IPS DF 6.9 (cell line): Measurements from ENCODE around the gene TRABD2B.

ENCODE experiments used
- DNase-seq: peaks from one replicate; pipeline ENCODE4 v3.0.0-alpha.2; 2013; ENCODE audit warnings: low read depth, low spot score
- H3K27ac ChIP-seq: one replicate; pipeline ENCODE4 v1.5.1; 2013; ENCODE audit warnings: low read length, control low read depth
- H3K27me3 ChIP-seq: 2 replicates; pipeline ENCODE4 v1.6.1; 2013; ENCODE audit warnings: mild to moderate bottlenecking, low read length; ENCODE audit not compliant: control insufficient read depth, insufficient read depth
- H3K36me3 ChIP-seq: 2 replicates; pipeline ENCODE4 v1.6.1; 2013; ENCODE audit warnings: low read length; ENCODE audit not compliant: control insufficient read depth, insufficient read depth
- H3K4me1 ChIP-seq: 2 replicates; pipeline ENCODE4 v1.6.1; 2013; ENCODE audit warnings: low read length; ENCODE audit not compliant: control insufficient read depth, insufficient read depth
- H3K4me3 ChIP-seq: 2 replicates; pipeline ENCODE4 v1.5.1; 2013; ENCODE audit warnings: mild to moderate bottlenecking, low read length
- H3K9me3 ChIP-seq: 2 replicates; pipeline ENCODE4 v1.6.1; 2013; ENCODE audit warnings: low read length, inconsistent platforms; ENCODE audit not compliant: control insufficient read depth, insufficient read depth
- WGBS: extraction: QIAGEN DNeasy Blood & Tissue Kit; methylation state at CpG from one replicate; pipeline ENCODE4 v1.1.7; 2013; ENCODE audit warnings: mixed read lengths, missing lambda C conversion rate; ENCODE audit not compliant: insufficient read length, insufficient coverage; 5-methylcytosine and 5-hydroxymethylcytosine counted together

The TRABD2B gene

GRCh38 chr1:47881505-47882442 lies 115.4 kb downstream of the TRABD2B start:
- Histone ChIP-seq H3K4me3 (no peak overlapping the region), H3K9me3 (no peaks in the 10 kb centered on the region), H3K4me1 (no peaks in the 10 kb centered on the region), H3K27me3 (no peaks in the 10 kb centered on the region), H3K36me3 (no peaks in the 10 kb centered on the region), H3K27ac (no peak overlapping the region)
- DNase-seq = no peak
- no CpG with 5 or more reads among the region's 17 CpGs for WGBS

DNA sequence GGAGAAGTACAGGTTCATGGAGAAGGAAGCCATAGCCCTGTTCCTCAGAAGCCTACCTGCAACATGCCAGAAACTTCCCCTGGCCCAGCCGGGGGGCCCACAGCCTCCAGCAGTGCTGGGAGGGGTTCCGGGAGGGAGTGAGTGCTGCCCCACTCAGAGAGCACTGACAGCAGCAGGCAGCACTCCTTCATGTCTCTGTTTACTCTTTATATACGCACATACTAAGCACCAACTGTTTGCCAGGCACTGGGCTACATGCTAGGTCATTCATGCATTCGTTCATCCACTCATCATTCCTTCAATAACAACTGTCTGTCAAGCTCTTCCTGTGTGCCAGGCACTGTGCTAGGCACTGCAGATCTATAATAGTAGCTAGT lies 120.6 kb downstream of the TRABD2B start:
- DNase-seq = no peak
- no CpG with 5 or more reads among the region's 4 CpGs for WGBS
- H3K27ac ChIP-seq = no peak overlapping the region
- no peaks in the 10 kb centered on the region for H3K36me3 ChIP-seq
- no peaks in the 10 kb centered on the region for H3K27me3 ChIP-seq
- no peaks in the 10 kb centered on the region for H3K4me1 ChIP-seq
- no peaks in the 10 kb centered on the region for H3K9me3 ChIP-seq
- H3K4me3 ChIP-seq = no peak overlapping the region

DNA sequence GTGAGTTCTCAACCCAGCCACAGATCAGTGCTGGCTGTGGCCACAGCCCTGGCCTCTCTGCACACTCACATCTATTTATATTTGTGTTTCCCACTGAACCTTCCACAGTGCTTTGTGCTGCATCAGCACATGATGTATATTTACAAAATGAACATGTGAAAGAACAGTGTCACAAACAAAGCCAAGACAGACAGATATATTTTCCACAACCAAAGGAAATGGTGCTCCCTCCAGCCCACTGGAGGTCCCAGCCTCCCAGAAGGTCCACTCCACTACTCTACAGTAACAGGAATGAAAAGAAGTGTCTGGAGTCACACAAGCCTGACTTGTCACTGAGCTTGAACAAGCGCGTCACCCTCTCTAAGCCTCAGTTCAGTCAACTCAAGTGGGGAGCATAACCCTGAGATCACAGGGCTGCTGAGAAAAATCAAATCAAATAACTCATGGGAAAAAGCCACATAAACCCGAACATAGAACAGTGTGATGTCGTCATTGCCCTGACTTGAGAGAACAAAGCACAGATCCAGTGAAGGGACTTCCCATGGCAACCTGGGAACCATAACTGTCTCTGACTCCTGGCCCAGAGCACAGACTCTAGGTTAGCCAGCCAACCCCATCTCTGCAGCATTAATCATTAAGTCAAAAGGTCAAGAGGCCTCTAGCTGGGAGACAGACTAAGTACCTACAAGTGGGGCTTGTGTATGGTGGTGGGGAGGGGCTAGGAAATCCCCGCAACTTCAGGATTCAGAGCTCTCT lies 121.2 kb downstream of the TRABD2B start:
- no peaks in the 10 kb centered on the region for H3K36me3 ChIP-seq
- no peak overlapping the region for H3K4me3 ChIP-seq
- H3K9me3 ChIP-seq = no peaks in the 10 kb centered on the region
- H3K27ac ChIP-seq = no peak overlapping the region
- DNase-seq = no peak
- WGBS = no CpG with 5 or more reads among the region's 5 CpGs
- H3K27me3 ChIP-seq = no peaks in the 10 kb centered on the region
- no peaks in the 10 kb centered on the region for H3K4me1 ChIP-seq

DNA sequence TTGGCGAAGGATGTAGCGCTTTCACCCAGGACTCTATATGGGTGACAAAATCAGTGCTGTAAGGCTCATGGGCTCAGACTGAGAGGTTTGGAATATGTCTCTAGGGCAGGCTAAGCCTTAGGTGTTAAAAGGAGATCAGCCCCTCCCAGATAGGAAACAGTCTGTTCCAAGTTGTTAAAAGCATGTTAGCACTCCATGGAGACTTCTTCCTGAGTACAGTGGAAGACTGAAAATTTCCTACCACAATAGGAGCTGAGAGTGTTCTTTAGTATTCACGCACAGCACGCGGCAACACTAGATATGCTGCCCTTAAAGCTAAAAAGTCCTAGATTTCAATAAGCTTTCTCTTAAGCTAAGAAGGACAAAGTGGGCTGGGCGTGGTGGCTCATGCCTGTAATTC lies 122.1 kb downstream of the TRABD2B start:
- no peak overlapping the region for H3K4me3 ChIP-seq
- no peaks in the 10 kb centered on the region for H3K27me3 ChIP-seq
- DNase-seq = no peak
- H3K36me3 ChIP-seq = no peaks in the 10 kb centered on the region
- H3K27ac ChIP-seq = no peak overlapping the region
- no peaks in the 10 kb centered on the region for H3K9me3 ChIP-seq
- no CpG with 5 or more reads among the region's 6 CpGs for WGBS
- no peaks in the 10 kb centered on the region for H3K4me1 ChIP-seq

DNA sequence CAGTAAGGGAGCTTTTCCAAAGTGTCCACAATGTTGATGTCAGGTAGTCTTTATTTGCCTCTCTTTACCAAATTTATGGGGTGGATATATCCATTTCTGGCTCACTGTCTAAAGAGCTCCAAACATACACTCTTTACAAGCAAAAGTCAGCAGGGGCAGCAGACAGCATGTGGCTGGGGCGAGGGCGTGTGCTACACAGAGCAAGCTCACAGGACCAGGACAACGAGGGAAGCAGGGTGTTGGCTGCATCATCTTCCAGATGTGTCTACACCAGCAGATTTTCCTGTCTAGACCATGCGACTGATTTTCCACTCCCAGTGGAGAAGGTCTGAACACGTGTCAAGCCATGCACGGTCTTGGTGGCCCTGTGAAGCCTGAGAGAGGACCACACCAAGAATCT lies 123.8 kb downstream of the TRABD2B start:
- WGBS = no CpG with 5 or more reads among the region's 6 CpGs
- H3K27ac ChIP-seq = no peak overlapping the region
- no peaks in the 10 kb centered on the region for H3K4me1 ChIP-seq
- no peaks in the 10 kb centered on the region for H3K27me3 ChIP-seq
- no peak overlapping the region for H3K4me3 ChIP-seq
- no peaks in the 10 kb centered on the region for H3K36me3 ChIP-seq
- H3K9me3 ChIP-seq = no peaks in the 10 kb centered on the region
- DNase-seq = no peak

DNA sequence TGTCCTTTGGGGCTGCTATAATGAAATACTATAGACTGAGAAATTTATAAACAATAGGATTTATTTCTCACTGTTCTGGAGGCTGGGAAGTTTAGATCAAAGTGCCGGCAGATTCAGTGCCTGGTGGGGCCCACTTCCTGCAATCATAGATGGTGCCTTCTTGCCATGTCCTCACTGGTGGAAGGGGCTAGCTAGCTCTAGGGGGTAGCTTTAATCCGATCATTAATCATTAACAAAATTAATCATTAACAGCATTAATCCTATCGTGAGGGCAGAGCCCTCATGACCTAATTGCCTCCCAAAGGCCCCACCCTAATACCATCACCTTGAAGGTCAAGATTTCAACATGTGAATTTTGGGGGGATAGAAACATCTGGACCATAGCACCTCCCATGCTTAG lies 124.3 kb downstream of the TRABD2B start:
- DNase-seq = no peak
- Histone ChIP-seq H3K9me3 (no peaks in the 10 kb centered on the region), H3K4me1 (no peaks in the 10 kb centered on the region), H3K4me3 (no peak overlapping the region), H3K27ac (no peak overlapping the region), H3K36me3 (no peaks in the 10 kb centered on the region), H3K27me3 (no peaks in the 10 kb centered on the region)
- WGBS = no CpG with 5 or more reads among the region's 3 CpGs

DNA sequence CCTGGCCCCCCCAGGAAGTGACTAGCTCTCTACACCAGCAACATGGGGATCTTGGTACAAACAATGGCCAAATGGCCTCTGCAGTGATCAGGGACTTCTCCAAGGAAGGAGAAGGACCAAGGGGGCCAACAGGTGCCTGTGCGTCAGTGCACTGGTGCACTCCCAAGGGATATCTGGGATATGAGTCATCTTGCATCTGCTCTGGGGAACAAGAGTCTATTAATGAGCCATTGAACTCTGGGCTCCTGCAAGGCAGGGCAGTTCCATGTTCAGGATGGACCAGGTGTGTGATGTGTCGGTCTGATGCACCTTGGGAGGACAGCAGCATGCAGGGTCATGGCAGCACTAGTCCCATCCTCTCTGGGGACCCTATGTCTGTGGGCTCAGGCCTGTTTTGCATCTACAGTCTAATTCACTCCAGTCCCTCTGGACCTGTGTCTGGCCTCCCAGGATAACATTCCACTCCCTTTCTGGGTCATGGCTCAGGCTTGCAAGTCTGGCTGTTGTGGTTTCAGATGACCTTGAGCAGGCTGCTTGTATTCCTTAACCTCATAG lies 125.3 kb downstream of the TRABD2B start:
- Histone ChIP-seq H3K4me3 (no peak overlapping the region), H3K36me3 (no peaks in the 10 kb centered on the region), H3K9me3 (no peaks in the 10 kb centered on the region), H3K4me1 (no peaks in the 10 kb centered on the region), H3K27ac (no peak overlapping the region), H3K27me3 (no peaks in the 10 kb centered on the region)
- DNase-seq = no peak
- no CpG with 5 or more reads among the region's 2 CpGs for WGBS

DNA sequence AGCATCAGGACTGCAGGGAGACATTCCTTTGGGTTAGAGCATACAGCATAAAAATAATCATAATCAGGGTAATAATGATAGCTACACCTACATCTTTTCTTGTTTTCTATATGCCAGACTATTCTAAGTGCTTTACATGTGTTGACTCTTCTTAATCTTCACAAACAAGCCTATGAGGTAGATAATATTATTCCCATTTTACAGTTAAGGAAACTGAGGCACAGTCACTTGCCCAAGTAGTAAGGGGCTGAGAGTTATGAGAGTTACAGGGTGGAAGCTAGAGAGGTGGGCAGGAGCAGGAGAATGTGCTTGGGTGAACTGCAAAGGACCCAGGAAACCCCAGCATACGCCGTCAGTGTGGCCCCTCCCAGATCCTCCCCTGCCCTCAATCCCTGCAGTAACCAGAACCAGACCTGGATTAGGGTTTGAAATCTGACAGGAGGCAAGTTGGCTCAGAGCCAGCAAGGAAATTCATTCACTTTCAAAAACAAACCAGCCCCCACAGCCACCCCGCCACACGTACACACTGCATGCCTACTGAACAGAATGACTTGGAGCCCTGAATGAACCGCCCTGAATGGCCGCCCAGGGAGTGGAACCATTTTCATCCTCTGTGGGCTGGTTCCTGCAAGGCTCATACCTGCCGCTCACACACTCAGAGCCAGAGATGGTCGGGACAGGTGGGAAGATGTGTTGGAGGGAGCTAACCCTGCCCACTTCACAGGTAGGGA lies 126.1 kb downstream of the TRABD2B start:
- Histone ChIP-seq H3K4me3 (no peak overlapping the region), H3K27ac (no peak overlapping the region), H3K9me3 (no peaks in the 10 kb centered on the region), H3K36me3 (no peaks in the 10 kb centered on the region), H3K4me1 (no peaks in the 10 kb centered on the region), H3K27me3 (no peaks in the 10 kb centered on the region)
- no peak for DNase-seq
- WGBS = no CpG with 5 or more reads among the region's 8 CpGs

- H3K4me1 ChIP-seq = no peaks in the 10 kb centered on the region
- no peaks in the 10 kb centered on the region for H3K27me3 ChIP-seq
- no peaks in the 10 kb centered on the region for H3K9me3 ChIP-seq
- H3K27ac ChIP-seq = no peak overlapping the region
- H3K36me3 ChIP-seq = no peaks in the 10 kb centered on the region
- WGBS = no CpG with 5 or more reads among the region's 4 CpGs
- DNase-seq = no peak
- H3K4me3 ChIP-seq = no peak overlapping the region
Measured at GRCh38 chr1:47870480-47870879, 126.7 kb downstream of the TRABD2B start.

GRCh38 chr1:47868348-47868676 lies 128.9 kb downstream of the TRABD2B start:
- no CpG with 5 or more reads among the region's 5 CpGs for WGBS
- Histone ChIP-seq H3K36me3 (no peaks in the 10 kb centered on the region), H3K27ac (no peak overlapping the region), H3K27me3 (no peaks in the 10 kb centered on the region), H3K9me3 (no peaks in the 10 kb centered on the region), H3K4me3 (no peak overlapping the region), H3K4me1 (no peaks in the 10 kb centered on the region)
- DNase-seq = no peak
